Inferior parietal cortex (tissue), 1 donor: ENCODE measurements around the gene TMEM163.

Experiments used
- DNase-seq: peaks from one replicate; pipeline ENCODE4 v3.0.0-alpha.2; 2016; ENCODE audit errors: extremely low spot score

TMEM163 gene

DNA sequence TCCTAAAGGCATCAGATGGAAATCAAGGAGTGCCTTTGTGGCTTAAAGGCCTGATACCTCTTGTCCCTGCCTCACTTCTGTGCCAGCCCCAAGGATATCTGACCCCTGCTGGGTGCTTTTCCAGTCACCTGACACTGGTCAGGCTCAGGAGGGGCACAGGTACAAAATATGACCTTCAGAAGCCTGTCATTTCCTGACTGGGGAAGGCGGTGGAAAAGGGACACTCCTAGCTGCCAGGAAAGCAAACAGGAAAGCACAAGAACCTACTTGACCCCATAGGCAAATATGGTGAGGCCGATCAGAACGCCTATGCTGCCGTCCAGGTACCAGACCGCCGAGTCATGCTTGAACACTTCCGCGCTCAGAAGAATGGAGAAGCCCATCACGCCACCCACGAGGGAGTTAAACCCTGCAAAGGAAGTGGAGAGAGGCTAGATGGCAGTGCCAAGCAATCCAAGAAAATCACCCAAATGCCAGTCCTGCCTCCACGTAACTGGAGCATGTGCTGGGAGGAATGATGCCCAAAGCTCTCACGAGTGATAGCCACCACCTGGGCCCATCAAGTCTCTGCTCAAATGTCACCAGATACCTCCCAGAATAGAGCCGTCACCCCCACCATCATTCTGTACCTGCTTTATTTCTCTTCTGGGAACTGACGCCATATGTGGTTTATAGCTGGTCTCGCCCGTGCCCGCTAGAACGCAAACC lies 260.9 kb downstream of the TMEM163 start:
- no peak for DNase-seq

DNA sequence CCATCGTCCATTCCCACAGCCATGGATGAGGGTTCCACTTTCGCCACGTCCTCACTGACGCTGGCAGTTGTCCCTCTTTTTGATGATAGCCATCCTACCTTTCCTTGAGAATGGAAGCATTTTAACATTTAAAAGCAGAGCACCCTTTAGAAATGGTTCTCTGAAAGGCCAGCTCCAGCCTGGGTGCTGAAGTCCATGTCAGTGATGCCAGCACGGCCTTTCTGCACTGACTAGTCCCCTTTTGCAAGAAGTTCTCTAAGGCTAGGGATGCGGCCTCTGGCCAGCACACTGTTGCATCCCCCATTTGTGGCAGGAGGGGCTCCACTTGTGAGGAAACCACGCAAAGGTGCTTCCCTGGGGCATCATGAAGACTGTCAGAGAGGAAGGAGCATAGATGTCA lies 261.4 kb downstream of the TMEM163 start:
- DNase-seq: no peak

DNA sequence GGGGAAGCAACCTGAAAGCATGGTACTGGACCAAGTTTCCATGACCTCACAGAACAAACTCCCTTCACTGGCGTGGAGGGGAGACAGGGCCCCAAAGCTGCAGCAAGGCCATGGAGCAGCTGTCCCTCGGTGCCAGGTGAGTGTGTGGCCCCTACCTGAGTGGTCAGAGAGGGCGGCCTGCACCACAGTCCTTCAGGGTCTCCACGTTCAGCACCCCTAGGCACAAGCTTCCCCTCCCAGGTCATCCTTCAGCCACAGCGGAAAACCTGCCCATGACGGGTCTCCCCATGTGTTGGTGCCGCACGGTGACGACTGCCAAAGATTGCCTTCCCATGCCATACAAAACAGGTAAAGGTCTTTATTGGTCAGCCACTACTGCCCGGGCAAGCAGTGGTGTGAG lies 263.4 kb downstream of the TMEM163 start:
- DNase-seq: no peak

DNA sequence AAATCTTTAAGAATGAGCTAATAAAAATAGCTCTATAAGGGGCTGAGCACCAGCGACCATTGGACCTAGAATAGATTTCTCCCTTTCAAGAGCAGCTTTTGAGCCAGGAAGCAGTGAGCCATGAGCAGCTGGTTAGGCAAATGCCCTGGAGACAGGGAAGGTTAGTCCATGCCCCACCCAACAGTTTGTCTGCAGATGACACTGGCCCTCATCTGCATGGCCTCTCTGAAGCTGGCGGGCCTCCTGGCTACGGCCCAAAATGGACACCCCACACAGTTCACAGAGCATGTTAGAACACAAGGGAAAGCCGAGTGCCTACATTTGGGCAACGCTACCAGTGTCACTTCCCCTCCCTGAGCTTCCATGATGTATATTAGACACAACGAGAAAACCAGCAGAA lies 263.9 kb downstream of the TMEM163 start:
- DNase-seq: no peak

DNA sequence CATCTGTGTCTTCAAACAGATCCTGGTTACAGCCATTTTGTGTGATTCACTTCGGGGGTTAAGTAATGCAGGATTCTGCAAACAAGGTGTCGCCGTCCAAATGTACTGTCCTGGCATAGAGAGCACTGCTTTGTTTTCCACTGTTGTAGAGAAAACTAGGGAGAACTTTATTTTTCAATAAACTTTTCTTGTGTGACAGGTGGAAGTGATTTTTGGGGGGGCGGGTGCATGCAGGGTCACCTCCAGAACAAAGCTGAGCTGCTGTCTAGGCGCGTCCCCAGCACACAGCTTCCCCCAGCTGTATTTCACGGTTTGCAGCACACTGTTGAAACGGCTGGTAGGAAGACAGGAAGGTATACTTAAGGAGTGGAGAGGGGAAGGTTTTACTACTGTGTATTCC lies 264.4 kb downstream of the TMEM163 start:
- DNase-seq: no peak

DNA sequence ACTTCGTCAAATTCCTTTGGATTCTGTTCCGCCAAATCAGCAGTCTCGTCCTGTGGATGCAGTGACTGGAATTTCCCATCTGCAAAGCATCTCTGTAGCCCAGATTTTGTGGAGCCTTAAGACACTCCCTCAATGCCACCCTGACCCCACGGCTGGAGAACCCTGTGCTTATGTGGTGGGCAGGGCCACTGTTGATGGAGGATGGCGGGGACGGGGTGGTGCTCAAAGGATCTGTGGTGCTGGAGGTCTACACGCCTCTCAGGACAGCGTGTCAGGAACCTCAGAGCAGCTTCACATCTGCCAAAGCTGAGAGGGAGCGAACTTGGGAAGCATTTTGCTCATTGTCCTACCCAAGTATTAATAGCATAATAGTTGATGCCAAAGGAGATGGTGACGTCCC lies 264.8 kb downstream of the TMEM163 start:
- DNase-seq: no peak

DNA sequence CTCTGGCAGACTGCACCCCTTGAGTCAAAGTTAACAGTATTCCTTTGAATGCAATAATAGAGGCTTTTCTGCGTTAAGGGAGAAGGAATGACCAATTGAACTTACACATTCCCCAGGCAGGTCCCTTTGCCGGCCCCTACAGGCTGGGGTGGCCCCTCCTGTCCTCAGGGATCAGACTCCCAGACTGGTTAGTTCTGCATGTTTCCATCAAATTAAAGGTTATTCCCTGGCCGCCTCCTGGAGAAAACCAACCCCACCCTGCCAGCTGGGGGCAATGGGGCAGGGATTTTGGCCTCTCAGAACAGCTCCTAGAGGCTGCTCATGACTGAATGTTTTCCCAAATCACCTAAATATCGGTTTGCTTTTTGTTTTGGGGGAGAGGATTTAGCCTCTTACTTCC lies 265.3 kb downstream of the TMEM163 start:
- no peak for DNase-seq

DNA sequence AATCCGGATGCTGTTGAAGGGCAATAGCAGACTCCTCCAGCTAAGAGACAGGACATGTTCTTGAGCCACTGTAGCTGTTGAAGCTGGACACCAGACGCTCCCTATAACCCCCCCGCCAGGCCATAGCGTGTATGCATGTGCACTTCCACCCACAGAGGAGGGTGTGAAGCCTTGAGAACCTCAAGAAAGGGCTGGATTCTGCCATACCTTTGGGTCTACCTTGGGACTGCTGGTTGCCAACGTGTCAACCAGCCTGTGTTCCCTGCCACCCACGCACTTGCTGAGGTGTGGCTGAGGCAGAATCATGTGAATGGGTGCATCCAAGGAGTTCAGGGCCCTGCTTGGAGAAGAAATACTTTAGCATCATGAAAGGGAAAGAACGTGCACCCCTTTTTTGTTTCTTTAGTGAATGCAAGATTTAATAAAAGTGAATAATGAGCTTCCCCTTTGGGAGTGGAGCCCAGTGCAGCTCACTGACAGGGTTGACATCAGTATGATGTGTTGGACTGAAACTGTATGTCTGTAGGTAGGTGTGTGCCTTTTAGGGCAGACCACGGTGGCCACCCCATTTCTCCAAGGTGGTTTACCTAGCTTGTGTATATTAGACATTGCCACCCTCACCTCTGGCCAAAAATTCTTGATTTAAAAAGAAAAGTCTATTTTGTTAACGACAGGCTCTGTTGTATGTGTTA lies 266.6 kb downstream of the TMEM163 start:
- DNase-seq: no peak

DNA sequence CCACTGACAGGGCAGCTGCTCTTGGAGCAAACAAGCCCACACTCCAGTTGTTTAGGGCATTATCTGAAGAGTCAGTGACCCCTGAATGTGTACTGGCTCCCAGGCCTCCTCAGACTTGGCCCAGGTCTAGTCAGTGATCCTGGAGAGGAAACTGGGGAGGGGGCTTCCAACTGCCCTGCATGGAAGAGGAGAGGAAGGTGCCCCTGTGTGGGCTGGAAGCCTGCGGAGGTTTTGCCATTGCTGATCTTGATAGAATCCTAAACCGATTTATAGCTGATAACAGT lies 267.5 kb downstream of the TMEM163 start:
- DNase-seq: no peak

DNA sequence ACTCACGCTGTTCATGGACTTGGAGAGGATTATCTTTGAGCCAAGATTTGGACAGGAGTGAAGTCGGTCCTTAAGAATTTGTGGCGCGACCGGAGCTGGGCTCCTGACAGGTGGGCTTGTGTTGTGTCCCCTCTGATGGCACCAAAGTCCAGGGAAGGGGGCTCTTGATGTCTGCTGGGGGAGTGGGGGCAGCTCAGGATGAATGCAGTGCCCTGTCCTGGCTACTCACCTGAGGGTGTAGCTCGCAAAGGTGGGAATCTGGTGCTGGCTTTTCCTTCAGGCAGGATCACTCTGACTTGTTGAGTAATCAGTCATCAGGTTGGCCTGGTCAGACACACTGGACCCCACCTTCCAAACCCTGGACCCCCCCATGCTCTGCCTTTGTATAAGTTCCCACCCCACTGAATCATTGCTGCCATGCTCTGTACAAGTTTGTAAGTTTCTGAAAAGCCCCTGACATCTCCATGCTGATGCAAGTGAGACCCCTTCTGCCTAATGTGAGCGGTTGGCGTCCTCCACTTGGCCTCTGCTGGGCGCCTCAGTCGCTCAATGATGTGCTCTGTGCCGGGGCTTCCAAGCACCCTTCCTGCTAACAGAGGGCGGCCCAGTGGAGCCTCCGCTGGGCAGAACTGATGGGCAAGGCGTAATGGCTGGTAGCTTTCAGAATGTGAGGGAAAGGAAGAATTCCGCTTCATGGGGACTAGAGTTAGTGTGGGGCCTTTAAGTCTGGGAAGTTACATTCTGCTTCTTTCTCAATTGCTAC lies 268.9 kb downstream of the TMEM163 start:
- no peak for DNase-seq

DNA sequence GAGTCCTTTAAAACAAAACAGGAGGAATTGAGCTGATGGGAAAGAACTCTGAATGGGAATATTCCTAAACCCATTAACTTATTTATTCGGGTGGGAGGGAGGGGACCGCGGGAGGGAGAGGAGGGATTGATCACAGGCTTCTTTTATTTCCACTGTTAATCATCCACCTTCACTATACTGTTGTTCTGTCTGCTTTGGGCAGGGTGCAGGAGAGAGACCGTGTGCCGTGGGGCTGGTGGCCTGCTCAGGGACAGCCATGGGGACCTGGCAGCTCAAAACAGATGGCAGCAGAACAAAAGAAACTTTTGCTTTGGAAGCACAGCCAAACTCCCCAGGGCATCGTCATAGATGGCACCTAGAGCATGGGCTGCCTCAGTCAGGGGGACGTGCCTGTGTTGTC lies 269.6 kb downstream of the TMEM163 start:
- DNase-seq: no peak

DNA sequence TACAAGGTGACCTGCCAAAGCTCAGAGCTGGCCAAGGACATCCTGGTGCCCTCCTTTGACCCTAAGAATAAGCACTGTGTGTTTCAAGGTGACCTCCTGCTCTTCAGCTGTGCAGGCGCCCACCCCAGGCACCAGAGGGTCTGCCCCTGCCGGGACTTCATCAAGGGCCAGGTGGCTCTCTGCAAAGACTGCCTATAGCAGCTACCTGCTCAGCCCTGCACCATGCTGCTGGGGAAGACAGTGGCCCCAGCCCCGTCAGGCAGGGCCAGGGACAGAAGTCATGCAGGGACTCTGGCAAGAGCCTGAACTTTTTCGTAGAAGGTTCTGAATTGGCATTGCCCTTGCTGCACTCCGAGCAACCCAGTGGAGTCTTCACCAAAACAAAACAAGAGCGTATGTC lies 270.1 kb downstream of the TMEM163 start:
- DNase-seq: no peak

DNA sequence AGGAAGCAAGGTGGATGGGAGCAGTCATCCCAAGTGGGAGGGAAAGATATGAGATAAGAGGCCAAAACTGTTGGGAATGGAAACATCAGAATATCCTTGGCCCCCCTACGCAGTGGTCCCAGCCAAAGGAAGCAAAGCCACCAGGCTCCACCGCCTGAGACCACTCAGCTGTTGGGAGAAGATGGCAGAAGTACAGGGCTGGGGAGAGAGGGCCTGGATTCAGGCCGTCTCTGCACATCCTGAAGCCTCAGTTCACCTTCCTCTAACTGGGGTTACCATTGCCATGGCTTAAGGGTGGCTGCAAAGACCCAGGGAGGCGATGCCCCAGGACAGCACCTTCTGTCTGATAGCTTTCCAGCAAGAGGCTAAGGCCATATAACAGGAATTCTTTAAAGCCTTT lies 271.1 kb downstream of the TMEM163 start:
- no peak for DNase-seq

DNA sequence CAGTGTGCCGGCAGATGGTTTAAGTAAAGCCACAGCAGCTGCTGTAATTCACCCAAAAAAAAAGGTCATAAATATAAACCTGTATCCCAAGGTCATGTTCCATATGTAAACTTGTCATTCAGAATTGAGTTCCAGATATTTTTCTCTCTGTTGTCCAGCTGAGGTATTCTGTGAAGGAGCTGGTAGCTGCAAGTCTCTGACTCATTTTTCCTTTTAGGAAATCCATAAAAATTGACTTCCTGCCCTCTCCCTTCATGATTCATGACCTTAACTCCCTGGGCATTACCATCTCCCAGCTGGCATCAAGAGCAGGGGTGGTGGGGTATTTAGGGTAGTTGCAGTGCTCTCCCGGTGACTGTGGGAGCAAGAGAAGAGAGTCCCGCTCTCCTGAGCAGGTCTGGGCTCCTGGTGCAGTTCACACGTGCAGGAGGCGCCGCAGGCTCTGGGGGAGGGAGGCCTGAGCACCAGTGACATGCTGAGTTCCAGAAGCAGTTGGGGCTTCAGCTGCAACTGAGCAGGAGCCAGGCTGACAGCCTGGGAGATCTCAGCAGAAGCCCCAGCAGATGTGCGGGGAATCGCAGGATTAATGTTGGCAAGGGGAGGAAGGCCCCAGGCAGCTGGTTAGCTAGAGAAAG lies 272.3 kb downstream of the TMEM163 start:
- DNase-seq: no peak

DNA sequence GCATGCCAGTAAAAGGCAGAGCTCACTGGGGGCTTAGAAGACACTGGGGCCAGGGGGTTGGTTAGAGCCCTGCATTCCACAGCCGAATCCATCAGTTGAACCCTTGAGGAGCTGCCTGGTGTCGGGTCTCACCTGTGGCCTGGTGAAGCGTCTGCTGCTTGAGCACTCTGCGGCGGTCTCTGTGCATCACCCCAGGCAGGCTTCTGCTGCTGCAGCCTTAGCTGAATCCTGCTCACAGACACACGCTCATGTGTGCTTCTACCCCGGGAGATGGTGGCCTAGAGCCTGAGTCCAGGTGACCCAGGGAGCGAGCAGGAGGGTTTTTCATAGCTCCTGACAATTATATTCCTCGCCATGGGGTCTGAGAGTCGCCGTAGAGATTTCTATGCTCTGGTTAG lies 272.8 kb downstream of the TMEM163 start:
- no peak for DNase-seq

DNA sequence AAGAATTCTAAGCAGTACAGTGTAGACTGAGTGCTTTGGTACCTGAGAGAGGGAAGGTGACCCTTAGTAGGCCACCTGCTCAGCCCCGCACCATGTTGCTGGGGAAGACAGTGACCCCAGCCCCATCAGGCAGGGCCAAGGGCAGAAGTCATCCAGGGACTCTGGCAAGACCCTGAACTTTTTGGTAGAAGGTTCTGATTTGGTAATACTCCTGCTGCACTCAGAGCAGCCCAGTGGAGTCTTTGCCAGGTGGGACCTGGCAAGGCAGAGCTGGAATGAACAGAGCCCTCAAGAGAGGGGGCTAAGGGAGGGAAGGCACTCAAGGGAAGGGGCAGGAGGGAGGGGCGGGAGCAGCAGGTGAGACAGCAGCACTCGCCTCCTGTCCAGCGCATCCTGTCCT lies 273.7 kb downstream of the TMEM163 start:
- DNase-seq: no peak

DNA sequence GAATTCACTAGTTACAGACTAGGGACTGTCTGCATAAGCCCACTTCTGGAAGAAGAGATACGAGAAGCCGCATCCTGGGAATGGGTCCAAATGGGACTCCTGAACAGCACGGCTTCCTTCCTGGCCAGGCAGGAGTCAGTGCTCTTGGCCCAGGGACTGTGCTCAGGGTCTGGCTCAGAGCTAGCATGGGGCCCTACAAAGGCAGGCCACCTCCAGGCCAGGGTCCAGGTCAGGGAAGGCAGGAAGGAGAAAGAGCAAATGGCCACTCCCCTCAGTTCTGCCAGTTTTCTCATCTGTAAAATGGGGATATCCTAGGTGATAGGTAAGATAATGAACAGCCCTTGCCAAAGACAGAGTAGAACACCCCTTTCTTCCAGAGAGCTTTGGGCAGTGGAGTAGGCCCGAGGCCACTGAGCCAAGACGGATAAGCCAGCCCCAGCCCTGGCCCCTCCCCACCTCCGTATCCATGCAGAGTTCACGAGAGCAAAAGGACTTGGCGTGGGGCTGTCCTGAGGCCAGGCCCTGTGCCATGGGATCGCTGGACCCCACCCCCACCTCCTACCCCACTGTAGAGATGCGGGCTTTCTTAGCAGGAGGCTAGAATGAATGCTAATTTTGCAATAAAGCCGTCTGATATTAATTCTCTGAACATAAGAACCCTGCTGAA lies 274.9 kb downstream of the TMEM163 start:
- no peak for DNase-seq

DNA sequence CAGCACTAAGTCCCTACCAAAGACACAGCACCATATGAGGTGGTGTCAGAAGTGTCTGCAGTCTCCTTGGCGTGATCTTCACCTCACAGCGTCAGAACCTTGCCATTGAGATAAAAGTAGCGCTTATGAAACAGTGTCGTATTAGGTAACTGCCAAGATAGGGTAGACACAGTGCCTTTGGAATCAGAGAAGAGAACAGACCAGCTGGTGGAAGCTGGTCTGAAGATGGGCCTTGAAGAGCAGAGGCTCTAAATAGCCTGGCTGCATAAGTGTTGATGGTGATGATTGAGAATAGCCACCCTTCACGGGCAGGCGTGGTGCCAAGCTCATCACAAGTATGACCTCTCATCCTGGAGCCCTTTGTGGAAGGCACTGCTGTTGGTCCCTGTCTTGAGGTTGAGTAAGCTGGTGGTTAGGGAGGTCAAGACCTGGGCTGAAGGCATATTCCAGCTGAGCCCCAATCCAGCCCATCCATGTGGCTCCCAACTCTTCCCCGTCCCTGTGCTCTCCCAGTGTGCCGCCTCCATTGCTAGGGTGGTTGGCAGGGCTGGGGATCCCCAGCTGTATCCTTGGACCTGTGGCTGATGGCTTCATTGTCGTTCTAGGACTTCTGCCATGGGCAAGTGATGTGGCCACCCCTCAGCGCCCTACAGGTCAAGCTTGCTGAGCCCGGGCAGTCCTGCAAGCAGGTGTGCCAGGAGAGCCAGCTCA lies 277.5 kb downstream of the TMEM163 start:
- no peak for DNase-seq

DNA sequence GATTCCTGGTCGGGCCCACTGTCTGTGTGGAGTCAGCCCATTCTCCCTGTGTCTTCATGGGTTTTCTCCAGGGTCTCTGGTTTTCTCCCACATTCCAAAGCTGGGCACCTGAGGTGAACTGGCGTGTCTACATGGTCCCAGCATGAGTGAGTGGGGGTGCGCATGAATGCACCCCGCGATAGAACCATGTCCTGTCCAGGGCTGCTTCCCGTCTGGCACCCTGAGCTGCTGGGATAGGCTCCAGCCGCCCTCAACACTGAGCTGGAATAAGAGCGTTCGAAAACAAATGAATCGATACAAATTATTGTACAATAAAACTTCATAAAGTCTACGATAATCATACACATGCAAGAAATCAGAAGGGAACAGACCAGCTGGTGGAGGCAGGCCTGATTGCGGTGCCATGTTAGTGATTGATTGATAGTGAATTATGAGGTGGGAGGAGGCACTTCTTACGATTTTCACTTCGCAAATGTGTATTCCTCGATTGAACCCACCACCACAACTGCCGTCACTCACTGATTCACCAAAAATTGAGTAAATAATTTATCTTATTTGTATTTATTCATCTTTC lies 278.4 kb downstream of the TMEM163 start:
- DNase-seq: no peak

DNA sequence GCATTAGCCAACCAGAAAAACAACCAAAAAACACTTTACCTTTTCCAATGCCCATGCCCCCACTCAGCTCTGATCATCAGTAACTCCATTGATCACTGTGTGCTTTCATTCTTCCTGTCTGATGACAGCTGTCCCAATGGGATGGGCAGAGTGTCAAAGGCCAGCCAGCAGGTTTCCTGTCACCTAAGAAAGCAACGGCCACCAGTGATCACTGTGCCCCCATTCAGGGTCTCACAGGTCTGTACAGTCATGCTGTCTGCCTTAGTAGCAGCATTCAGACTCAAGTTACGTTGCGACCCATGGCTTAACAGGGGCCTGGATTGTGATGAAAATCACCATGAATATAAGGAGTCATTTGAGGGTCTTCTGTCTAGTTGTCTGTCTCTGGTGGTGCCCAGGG lies 280.4 kb downstream of the TMEM163 start:
- DNase-seq: no peak

DNA sequence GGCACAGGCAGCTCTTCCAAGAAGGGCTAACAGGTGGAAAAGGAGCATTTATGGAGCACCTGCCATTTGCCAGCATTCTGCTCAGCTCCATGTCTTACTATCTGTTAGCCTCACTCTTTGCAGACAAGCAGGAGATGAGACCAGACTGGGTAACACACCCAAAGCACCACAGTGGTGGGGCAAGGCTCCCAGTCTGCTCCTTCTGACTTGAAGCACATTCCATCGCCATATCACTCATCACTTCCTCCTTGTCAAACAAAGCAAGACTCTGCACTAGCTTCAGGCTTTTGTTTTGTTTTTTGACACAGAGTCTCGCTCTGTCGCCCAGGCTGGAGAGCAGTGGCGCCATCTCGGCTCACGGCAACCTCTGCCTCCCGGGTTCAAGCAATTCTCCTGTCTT lies 282.1 kb downstream of the TMEM163 start:
- DNase-seq: no peak
